ENCODE measurements around the gene EFCAB9. TPM values are rescaled to one million over a fixed set of nuclear protein-coding genes. Genes with fewer than 3 reads are reported as not detected.

Gene EFCAB9
- total RNA-seq, 4 donors from 2014 or later: not detected

- no peak for TF ChIP-seq EP300 (IDR thresholded peaks at IDR 0.05)
- no peak for TF ChIP-seq POLR2A (IDR thresholded peaks at IDR 0.05; ENCODE audit: low read depth)
- TF ChIP-seq CTCF (IDR thresholded peaks at IDR 0.05): no peak
- no peak for TF ChIP-seq POLR2AphosphoS5 (IDR thresholded peaks at IDR 0.05)
- Histone ChIP-seq H3K36me3 (peaks cover 13 to 52% (median 35%) of the 10 kb centered on the region in 4 donors), H3K27ac (replicated peaks in 1 of 4) (no peak overlapping the region), H3K4me1 (peaks cover 0 to 1% (median under 1%) of the 10 kb centered on the region in 4 donors), H3K4me3 (no peak overlapping the region), H3K27me3 (no peaks in the 10 kb centered on the region), H3K9me3 (no peaks in the 10 kb centered on the region)
- no peak for DNase-seq (ENCODE audit: extremely low spot score)
- 97% methylated on average over 1 of the region's 1 CpG for WGBS
- intact Hi-C loops (cut with DNase I): no loop called here
These were observed 35.9 kb downstream of the EFCAB9 start for GRCh38 chr5:172229904-172230303.

- WGBS: 96% methylated on average over 4 of the region's 4 CpGs
- intact Hi-C loops (cut with DNase I): no loop called here
- TF ChIP-seq POLR2A (IDR thresholded peaks at IDR 0.05; ENCODE audit: low read depth) (no peak), POLR2AphosphoS5 (IDR thresholded peaks at IDR 0.05) (no peak), CTCF (IDR thresholded peaks at IDR 0.05) (no peak), EP300 (IDR thresholded peaks at IDR 0.05) (no peak)
- no peak overlapping the region for H3K4me3 ChIP-seq
- H3K36me3 ChIP-seq: peaks cover 13 to 39% (median 29%) of the 10 kb centered on the region in 4 donors
- no peak for DNase-seq (ENCODE audit: extremely low spot score)
- no peak overlapping the region for H3K27ac ChIP-seq (replicated peaks in 1 of 4)
- no peaks in the 10 kb centered on the region for H3K9me3 ChIP-seq
- no peaks in the 10 kb centered on the region for H3K27me3 ChIP-seq
- peaks cover 0 to 15% (median 12%) of the 10 kb centered on the region in 4 donors for H3K4me1 ChIP-seq
These were observed 40.1 kb downstream of the EFCAB9 start for GRCh38 chr5:172234031-172234430.

- H3K9me3 ChIP-seq: no peaks in the 10 kb centered on the region
- no peak for DNase-seq (ENCODE audit: extremely low spot score)
- intact Hi-C loops (cut with DNase I): no loop called here
- no peak for TF ChIP-seq CTCF (IDR thresholded peaks at IDR 0.05)
- no peak for TF ChIP-seq POLR2A (IDR thresholded peaks at IDR 0.05; ENCODE audit: low read depth)
- TF ChIP-seq POLR2AphosphoS5 (IDR thresholded peaks at IDR 0.05): no peak
- no peak for TF ChIP-seq EP300 (IDR thresholded peaks at IDR 0.05)
- H3K27me3 ChIP-seq: no peaks in the 10 kb centered on the region
- H3K4me1 ChIP-seq: peaks cover 0 to 15% (median 12%) of the 10 kb centered on the region in 4 donors
- no peak overlapping the region for H3K4me3 ChIP-seq
- H3K27ac ChIP-seq (replicated peaks in 1 of 4): no peak overlapping the region
- H3K36me3 ChIP-seq: peaks cover 13 to 38% (median 29%) of the 10 kb centered on the region in 4 donors
- WGBS: 51% methylated on average over 4 of the region's 4 CpGs
These were observed 41.3 kb downstream of the EFCAB9 start for GRCh38 chr5:172235132-172235780.

GRCh38 chr5:172235827-172236736 is 42.1 kb downstream of the EFCAB9 start:
- Histone ChIP-seq H3K4me1 (peaks cover 0 to 15% (median 12%) of the 10 kb centered on the region in 4 donors), H3K36me3 (peaks cover 13 to 30% (median 24%) of the 10 kb centered on the region in 4 donors), H3K4me3 (no peak overlapping the region), H3K9me3 (no peaks in the 10 kb centered on the region), H3K27ac (replicated peaks in 1 of 4) (no peak overlapping the region), H3K27me3 (no peaks in the 10 kb centered on the region)
- 83% methylated on average over 3 of the region's 3 CpGs for WGBS
- intact Hi-C loops (cut with DNase I): no loop called here
- no peak for DNase-seq (ENCODE audit: extremely low spot score)
- TF ChIP-seq CTCF (IDR thresholded peaks at IDR 0.05): no peak
- no peak for TF ChIP-seq POLR2AphosphoS5 (IDR thresholded peaks at IDR 0.05)
- no peak for TF ChIP-seq POLR2A (IDR thresholded peaks at IDR 0.05; ENCODE audit: low read depth)
- TF ChIP-seq EP300 (IDR thresholded peaks at IDR 0.05): no peak

Measured in esophagus muscularis mucosa (tissue), 4 donors.